Epithelial cell of proximal tubule (primary cell): ENCODE data around the gene GNAI2. TPM values are rescaled to one million over a fixed set of nuclear protein-coding genes. Genes with fewer than 3 reads are reported as not detected.

Experiments
- DNase-seq: peaks from one replicate; pipeline ENCODE4 v3.0.0-alpha.2; 2011; ENCODE audit warnings: low read depth
- H3K4me3 ChIP-seq: 2 replicates; pipeline ENCODE4 v1.5.1; 2011; ENCODE audit warnings: low read depth, mild to moderate bottlenecking, low read length
- CTCF ChIP-seq: conservative IDR thresholded peaks from 2 replicates; pipeline ENCODE4 v1.5.1; 2012; ENCODE audit warnings: low read depth, mild to moderate bottlenecking, low read length
- total RNA-seq: library from RNA; depleted of rRNA; stranded (reverse); fragments of >200 nt; gene quantifications from 2 replicates; pipeline ENCODE4 v1.2.3, GENCODE V29; 2015

Gene GNAI2
- total RNA-seq, 1 donor from 2014 or later: 264 TPM

GRCh38 chr3:50218448-50218847 lies 17.6 kb upstream of the GNAI2 start:
- DNase-seq: no peak
- H3K4me3 ChIP-seq: no peak overlapping the region
- no peak for TF ChIP-seq CTCF

GRCh38 chr3:50219285-50219684 lies 16.7 kb upstream of the GNAI2 start:
- H3K4me3 ChIP-seq: no peak overlapping the region
- no peak for TF ChIP-seq CTCF
- no peak for DNase-seq

GRCh38 chr3:50220109-50220508 lies 15.9 kb upstream of the GNAI2 start:
- H3K4me3 ChIP-seq: no peak overlapping the region
- no peak for DNase-seq
- no peak for TF ChIP-seq CTCF

GRCh38 chr3:50221051-50221410 lies 15.0 kb upstream of the GNAI2 start:
- DNase-seq: no peak
- H3K4me3 ChIP-seq: no peak overlapping the region
- TF ChIP-seq CTCF: no peak

GRCh38 chr3:50221411-50222168 lies 14.4 kb upstream of the GNAI2 start:
- DNase-seq: no peak
- TF ChIP-seq CTCF: peak; percentile 19
- H3K4me3 ChIP-seq: no peak overlapping the region

GRCh38 chr3:50222169-50222528 lies 13.9 kb upstream of the GNAI2 start:
- TF ChIP-seq CTCF: no peak
- no peak overlapping the region for H3K4me3 ChIP-seq
- DNase-seq: no peak

- TF ChIP-seq CTCF: no peak
- H3K4me3 ChIP-seq: no peak overlapping the region
- DNase-seq: no peak
These were observed 11.4 kb upstream of the GNAI2 start for GRCh38 chr3:50224639-50225038.
